Activated naive CD4-positive, alpha-beta T cell treated with anti-CD3 and anti-CD28 coated beads, Interleukin-2, amount 50 U/mL, for 16 hours (primary cell): ENCODE results near the gene FMOD.

ENCODE experiments used
- DNase-seq: peaks from one replicate; pipeline ENCODE4 v3.0.0-alpha.2; 2020

Gene FMOD

DNA sequence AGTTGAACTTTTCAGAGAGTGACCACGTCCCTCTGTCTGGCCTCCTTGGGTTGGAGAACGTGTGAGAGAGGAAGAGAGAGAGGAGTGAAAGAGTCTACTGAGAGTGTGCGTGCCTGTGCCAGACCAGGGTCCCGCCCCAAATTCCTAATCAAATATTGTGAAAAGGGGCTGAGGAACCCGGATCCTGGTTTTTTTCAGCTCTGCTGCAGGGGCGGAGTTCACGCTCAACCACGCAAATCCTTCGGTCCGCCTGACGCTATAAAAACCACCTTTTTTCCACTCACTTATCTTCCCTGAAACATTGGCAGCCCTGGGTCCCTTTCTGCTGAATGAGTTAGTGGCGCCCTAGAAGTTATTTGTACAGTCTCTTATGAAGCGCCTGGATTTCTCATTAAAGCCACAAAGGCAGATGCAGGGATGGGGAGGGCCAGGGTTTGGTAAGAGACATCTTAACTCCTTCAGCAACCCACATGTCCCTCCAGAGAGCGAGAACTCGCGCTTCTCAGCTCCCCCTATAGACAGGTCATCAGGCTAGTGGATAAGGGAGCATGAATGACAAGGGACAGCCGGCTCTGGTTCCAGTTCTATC is at the start of gene FMOD:
FMOD (minus strand) TSS at position 86 of the 589 bp plus-strand sequence. CDS start 2,852 bp downstream, outside the sequence.
- DNase-seq = no peak

DNA sequence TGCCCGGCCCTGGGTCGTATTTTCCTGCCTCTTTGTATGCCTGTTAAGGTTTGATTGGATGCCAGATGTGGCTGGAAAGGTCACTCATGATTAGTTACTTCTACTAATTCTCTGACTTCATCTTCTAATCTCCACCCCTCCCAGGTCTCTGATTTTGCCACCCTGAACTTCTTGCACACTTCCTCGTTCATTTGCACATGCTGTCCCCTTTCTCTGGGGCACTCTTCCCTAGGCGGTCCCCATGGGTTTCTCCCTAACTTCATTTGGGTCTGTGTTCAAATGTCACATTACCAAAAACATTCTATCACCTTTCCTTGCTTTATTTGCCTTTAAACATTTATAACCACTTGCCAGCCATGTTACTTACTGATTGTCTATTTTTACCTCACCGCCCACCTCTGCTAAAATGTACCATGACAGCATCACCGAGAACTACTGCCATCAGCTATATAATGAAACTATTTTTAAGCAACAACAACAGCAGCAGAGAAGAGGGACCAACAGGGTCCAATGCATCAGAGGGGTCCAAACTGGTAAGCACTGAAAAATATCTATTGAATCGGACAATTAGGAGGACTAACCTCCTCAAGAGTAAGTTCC is 45.8 kb upstream of the FMOD start:
- no peak for DNase-seq

DNA sequence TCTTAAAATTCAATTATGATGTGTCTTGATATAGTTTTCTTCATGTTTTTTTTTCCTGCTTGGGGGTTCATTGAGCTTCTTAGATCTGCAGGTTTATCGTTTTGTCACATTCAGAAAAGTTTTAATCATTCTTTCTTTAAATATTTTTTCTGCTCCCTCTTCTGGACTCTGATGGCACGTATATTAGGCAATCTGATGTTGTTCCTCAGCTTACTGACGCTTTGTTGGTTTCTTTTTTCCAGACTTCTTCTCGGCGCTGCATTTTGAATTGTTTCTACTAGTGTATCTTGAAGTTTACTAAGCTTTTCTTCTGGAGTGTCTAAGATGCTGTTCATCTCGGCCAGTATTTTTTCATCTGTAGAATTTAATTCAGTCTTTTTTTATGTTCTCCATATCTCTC is 44.8 kb upstream of the FMOD start:
- no peak for DNase-seq

DNA sequence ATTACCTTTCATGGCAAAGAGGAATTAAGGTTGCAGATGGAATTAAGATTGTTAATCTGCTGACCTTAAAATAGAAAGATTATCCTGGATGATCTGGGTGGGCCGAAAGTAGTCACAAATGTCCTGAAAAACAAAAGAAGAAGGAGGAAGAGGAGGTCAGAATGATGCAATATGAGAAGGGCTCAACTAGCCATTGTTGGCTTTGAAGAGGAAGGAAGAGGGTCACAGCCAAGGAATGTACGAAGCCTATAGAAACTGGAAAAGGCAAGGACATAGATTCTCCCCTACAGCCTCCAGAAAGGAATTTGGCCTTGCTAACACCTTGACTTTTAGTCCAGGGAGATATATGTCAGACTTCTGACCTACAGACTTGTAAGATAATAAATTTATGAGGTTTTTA is 39.4 kb upstream of the FMOD start:
- no peak for DNase-seq

DNA sequence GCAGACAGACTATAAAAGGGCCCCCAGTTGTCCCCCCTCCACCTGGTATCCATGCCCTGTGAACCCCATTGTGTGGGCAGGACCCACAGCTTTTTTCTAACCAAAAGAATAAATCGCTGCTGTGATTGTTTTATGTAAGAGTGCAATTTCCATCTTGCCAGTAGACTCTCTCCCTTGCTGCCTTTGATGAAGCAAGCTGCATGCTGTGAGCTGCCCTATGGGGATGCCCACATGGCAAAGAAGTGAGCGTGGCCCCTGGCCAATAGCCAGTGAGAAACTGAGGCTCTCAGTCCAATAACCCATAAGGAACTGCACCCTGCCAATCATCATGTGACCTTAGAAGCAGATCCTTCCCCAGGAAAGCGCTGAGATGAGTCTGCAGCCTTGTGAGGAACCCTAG is 37.8 kb upstream of the FMOD start:
- no peak for DNase-seq

DNA sequence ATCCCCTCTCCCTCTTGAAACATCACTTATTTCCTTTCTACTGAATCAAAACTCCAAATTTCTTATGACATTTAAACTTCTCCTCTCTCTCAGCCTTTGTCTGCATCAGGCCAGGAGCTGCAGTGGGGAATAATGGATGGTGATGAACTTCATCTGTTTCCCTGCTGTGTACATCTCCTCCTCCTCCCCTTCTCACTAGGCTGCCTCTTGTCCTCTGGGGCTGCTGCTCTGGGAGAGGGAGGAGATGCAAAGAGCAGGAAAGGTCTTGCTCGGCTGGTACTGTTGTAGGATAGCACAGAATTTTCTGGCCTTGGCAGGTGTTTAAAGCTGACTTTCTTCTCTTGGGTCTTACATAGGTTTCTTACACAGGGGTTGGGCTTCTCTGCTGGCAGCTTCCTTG is 31.1 kb upstream of the FMOD start:
- DNase-seq = no peak

DNA sequence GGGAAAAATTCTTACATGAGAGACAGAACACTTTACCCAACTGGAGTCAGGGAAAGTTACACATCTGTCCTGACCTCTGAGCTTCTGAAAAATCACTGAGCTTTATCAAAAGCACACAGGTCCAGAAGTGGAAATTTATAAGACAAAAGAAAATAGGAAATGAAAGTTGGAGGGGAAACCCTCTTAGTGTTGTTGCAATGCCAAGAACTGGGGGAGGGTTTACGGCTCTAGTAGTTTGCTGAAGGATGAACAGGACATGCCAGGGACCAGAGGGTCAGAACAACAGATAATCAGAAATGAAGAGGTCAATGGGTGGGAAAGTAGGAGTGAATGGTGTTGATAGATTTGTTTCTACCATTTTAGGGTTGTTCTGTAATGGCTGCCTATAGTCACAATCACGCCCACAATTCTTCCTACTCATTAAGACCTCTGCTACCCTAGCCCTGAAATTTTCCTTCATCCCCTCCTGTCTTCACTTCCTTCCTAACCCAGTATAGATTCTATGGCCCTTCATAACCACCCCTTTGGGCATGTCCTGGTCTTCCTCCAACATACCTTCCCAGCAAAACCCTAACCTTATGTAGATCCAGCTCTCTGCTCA is 30.3 kb upstream of the FMOD start:
- DNase-seq = no peak

DNA sequence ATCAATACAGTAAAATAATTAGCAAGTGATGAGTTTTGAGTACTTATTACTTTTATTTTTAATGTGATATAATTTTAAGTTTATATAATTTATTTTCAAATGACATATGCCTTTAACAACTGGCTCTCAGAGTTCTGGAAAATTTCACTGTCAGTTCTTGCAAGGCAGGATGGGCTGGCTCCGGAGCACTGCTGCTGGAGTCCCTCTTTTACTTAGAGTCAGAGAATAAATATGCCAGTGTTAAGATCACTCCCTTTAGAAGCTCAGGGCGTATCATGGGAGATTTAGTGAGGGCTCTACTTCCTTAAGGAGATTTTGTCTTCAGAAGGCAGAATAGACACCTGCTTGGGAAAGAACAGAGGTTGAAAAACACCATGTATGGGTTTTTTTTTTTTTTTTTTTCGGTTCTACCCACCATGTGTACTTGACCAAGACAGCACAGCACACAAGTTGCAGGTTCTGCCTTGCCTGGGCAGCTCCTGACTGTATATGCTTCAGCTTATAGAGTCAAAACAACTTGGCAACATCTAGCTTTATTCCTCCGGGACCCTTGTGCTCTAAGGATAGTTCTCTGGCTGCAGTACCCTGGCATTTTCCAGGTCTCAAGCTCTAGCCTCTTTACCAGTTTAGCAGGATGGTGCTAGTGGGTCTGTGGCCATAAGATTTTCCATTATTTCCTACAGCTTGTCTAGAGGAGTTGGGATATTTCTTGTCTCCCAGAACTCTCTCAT is 29.7 kb upstream of the FMOD start:
- no peak for DNase-seq

DNA sequence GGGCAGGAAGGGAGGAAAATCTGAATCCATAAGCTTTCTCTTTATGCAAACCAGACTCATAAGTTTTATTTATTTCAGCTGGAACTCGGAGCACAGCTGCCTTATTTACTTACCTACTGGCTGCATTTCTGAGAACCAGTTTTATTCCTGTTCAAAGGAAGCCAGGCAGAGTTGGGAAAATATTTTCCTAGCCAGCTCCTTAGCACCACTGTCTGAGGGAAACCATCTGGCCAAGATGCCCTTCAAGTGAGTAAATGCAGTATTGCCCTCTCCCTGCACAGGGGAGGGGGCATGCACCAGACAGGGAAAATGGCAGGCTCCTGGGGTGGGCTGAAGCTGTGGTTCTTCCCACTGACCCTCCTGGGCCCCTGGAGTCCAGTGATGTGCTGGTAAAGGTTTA is 28.9 kb upstream of the FMOD start:
- no peak for DNase-seq

DNA sequence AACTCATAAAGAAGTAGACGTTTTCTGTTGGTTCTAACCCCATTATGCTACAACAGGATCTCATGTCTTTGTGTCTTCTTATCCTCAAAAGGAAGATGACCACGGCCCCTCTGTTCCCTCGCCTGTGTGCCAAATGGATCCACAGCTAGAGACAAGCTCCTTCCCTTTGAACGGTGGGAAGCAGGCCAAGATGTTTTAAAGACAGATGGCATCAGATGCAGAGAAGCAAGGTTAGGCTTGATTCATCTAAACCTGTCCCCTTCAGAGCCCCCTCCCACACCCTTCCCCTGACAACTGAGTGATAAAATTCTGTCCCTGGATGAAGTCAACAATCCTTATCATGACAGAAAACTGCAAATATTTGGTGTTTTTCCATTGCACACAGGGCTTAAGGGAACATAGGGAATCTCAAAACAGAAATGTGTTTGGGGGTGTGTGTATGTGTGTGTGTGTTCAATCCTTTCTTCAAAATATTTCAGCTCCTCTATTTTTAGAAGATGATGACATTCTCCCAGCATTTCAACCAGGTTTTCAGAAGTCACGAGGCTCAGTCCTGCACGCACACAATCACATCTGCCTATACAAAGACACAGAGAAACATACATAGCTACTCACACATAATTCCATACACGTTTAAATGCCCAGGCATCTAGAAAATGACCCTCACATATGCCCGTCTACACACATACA is 27.8 kb upstream of the FMOD start:
- DNase-seq = no peak

DNA sequence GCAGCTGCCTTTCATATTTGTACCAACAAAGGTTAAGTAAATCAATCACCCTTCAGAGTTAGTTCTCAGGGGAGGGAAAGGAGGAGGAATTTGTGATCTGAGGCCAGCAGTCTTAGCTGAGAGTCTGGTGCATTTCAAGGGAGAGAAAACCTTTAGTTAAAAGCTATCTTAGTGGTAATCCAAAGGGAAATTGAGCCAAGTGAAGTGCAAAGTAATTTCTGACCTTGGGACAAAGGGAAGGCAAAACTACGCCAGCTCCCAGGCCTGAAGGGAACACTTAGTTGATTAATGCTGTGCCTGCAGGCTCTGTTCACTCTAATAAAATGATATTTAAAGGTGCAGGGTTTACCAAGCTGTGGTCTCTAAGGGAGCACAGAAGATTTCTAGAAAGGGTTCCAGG is 23.1 kb upstream of the FMOD start:
- DNase-seq = no peak

DNA sequence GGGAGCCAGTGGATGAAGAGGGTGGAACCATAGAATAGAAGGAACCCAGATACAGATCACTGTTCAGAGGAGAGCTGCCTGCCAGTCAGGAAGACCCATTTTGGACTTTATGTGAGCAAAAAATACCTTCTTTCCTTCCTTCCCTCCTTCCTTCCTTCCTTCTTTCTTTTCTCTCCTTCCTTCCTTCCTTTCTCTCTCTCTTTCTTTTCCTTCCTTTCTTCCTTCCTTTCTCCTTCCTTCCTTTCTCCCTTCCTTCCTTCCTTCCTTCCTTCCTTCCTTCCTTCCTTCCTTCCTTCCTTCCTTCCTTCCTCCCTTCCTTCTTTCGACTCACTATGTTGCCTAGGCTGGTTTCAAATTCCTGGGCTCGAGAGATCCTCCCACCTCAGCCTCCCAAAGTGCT is 22.1 kb upstream of the FMOD start:
- DNase-seq = no peak

DNA sequence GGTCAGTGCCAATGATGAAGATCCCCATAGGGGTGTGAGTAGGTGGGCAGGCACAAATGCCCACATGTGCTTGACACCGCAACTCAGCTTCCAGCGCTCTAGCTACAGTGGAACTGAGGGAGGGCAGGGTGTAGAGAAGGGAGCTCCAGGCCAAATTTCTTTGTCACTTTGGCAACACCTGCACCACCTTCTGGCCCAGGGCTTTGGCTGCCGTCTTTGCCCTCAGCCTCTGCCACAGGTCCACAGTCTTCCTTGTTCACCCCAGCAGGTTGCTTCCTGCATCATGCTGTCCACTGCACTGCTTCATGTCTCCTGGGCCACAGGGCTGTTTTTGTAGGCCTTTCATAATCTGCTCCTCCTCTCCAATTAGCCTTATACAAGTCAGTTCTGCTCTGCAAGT is 20.4 kb upstream of the FMOD start:
- no peak for DNase-seq

DNA sequence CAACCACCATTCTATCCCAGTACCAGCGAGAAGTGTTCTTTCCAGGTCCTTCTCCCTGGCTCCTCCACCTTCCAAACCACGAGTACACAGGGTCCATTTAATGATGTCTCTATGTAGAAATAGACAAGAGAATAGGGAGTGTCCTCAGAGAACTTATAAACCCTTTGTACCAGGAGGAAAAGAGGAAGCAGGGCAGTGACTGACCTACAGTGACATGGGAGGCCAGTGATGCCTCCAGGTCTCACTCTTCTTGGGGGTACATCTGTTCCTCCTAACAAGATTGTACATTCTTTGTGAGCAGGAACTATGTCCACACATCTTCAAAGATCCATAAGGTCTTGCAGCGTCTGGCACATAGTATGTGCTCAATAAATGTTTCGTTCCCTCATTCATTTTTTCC is 18.7 kb upstream of the FMOD start:
- DNase-seq = no peak

DNA sequence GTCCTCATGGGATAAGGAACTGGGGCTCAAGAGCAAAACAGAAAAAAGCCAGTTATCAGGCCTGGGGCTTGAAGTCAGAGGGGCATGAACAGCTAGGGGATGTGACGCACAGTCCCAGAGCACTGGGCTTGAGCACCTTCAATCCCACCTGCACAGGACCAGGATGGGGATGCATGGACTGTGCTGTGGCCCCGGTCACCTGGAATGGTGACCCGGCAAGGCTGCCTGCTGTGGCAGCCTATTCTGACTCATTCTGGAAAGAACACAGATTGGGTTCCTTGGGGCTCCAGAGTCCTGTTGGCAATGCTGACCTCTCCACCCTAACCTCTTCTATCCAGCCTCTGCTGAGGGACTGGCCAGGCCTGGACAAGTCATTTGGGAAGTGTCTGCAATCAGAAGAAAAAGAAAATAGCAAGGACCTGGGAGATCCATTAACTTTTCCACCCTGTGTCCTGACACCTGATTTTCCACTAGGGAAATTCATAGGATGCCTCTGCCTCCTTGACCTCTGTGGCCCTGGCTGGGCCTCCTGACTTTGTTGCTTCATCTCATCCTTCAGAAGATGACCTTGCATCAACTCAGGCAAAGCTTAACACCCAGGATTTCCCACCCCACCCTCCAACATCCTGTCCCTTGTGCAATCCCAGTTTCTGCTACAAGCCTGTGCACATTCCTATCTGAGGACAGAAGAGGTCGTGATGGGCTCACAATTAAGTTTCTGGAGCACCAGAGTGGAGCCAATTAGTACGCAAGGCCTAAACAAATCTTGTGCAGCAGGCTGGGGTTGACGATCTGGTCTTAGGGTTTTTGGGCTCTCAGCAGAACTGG is 17.9 kb upstream of the FMOD start:
- DNase-seq = no peak

DNA sequence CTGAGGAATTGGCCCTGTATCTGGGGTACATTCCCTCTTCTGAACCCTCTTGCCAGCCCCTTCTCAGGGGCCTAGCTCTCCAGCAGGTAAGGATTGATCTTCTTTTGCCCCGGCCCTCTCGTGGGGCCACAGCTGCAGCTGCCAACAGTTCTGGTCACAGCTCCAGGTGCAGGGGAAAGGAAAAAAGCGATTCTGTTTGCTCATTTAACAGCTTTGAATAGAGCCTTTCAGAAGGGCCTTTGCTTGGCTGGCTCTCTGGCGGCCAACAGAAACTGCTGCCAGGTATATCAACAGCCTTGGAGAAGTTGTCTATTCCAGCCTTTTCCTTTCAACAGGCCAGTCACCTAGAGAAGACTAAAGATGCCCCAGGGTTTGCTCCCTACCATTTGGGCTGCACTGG is 16.1 kb upstream of the FMOD start:
- no peak for DNase-seq

DNA sequence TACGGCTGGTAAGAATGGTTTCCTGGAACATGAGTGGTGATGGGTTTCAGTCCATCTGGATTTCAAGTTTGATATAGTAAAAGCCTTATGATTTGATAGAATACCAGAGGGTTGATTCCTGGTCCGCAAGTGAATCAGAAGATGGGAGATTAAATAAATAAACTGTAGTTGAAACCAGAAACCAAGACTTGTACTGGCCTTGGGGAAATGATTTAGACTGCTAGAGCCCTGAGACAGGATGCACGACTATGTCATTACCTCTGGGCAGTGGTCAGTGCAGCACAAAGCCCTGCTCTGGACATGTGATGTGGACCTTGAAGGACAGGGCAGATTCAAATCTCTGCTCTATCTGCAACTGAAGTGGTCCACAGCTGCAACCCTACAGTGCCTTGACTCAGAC is 15.6 kb upstream of the FMOD start:
- no peak for DNase-seq

DNA sequence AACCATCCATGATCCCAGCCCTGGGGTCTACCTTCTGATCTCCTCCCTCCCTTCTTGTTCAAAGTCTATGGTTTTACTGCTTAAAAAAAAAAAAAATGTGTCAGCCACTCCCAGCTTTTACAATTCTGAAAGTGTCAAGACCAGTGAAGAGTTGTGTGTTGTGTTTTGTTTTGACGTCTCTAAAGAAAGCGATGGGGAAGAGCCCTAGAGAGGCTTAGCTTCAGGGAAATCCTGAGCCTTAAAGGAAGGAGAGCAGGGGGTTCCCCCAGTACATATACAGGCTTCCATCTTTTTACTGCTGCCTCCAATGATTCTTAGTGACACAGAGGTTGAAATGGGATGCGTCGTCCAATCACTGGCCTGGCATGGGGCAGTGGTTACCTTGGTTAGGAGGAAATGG is 13.9 kb upstream of the FMOD start:
- DNase-seq = no peak

DNA sequence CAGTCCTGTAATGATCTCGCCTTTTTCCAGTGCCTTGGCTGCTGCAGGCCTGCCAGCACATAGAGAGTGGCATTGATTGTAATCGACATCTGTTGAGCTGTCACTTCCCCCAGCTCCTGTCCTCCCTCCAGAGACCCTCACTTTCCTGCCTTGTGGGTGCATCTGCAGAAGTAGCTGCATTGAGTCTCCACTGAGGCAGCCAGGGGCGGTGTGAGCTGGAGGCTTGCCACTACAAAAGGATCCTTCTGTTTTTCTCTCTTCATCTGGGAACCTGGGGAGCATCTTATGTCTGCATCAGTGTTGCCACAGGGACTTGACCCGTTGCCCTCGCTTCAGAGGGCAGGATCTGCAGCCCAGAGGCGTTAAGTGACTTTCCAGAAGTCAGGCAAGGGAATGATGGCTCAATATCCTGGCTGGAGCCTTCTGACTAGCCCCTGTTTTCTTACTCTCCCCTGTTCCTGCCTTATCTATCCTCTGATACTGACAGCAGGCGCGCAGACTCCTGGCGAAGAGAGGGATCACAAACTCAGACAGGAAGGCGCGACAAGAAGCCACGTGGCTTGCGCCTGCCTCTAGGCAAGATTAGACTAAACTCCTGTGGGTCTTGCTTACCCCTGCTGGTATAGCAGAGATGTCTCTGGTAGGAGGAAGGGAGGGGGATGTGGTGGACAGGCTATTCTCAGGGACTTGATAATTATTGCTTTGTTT is 13.3 kb upstream of the FMOD start:
- DNase-seq = no peak

DNA sequence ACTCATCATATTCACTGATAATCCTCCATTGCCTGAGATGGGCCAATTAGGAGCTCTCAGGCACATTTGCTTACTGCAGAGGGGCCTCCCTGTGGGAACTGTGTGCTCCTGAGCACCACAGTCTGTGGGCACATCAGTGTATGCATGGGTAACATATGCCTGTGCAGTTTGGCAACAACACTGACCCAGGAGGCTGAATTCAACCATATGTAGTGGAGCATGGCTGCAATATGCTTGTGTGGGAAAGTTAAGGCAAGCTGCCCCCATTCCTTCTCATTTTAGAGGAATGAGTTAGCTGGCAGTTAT is 11.8 kb upstream of the FMOD start:
- no peak for DNase-seq

DNA sequence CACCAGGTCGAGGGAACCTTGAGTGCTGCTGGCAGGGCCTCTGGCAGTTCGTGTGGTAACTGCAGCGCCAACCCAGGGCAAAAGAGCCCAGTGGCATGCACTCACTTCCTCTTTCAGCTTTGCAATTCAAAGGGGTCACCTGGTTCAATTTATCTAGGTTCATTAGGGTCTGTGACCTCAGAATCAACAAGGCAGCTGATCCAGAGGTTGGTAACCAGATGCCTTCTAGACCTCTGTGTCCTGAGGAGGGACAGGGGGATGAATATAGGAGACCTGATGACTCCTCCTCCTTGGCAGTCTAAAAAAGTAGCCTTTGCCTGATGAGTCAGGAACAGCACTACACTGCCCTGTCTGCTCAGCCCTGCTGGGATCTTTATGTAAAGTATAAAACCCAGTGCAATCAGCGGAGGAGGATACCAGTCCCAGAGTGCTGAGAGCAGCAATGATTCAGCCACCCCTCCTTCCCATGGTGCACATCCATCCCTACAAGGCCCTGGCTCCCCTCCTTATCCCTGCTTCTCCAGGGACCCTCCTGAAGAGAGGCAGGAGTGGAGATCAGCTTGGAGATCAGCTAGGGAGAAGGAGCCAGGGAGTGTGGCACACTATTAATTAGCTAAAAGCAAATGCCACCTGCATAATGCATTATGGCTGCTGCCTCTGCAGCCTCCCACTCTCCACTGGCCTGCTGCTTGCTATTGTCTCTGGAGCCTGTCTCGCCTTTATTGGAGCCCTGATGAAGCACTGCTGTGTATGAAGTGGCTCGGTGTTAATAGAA is 11.2 kb upstream of the FMOD start:
- no peak for DNase-seq
